HG02588 (cell line): ENCODE measurements around the gene EML2.
A peak's percentile ranks its signal among the peaks of the same experiment; 100 is the strongest.
"Not testable (repeated sequence)": the region's sequence is repeated elsewhere in the genome, so short reads cannot be mapped to it uniquely, and the experiment has no call there.

Experiments used
- ATAC-seq: cut with Tn5 transposase; IDR thresholded peaks from one replicate; pipeline ENCODE4 v1.9.1; 2021; ENCODE audit warnings: mild to moderate bottlenecking, moderate library complexity; ENCODE audit not compliant: unreplicated experiment

The EML2 gene, protein sequence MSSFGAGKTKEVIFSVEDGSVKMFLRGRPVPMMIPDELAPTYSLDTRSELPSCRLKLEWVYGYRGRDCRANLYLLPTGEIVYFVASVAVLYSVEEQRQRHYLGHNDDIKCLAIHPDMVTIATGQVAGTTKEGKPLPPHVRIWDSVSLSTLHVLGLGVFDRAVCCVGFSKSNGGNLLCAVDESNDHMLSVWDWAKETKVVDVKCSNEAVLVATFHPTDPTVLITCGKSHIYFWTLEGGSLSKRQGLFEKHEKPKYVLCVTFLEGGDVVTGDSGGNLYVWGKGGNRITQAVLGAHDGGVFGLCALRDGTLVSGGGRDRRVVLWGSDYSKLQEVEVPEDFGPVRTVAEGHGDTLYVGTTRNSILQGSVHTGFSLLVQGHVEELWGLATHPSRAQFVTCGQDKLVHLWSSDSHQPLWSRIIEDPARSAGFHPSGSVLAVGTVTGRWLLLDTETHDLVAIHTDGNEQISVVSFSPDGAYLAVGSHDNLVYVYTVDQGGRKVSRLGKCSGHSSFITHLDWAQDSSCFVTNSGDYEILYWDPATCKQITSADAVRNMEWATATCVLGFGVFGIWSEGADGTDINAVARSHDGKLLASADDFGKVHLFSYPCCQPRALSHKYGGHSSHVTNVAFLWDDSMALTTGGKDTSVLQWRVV

GRCh38 chr19:45638930-45639729 is at the start of gene EML2:
TSS of gene EML2 (minus strand) at chr19:45639397. CDS start at chr19:45639376, 21 bp downstream.
- ATAC-seq: no peak

- ATAC-seq: no peak
Measured at GRCh38 chr19:45687599-45687998, 48.4 kb upstream of the EML2 start.

- not testable (repeated sequence) for ATAC-seq
Measured at GRCh38 chr19:45685045-45685444, 45.8 kb upstream of the EML2 start.

DNA sequence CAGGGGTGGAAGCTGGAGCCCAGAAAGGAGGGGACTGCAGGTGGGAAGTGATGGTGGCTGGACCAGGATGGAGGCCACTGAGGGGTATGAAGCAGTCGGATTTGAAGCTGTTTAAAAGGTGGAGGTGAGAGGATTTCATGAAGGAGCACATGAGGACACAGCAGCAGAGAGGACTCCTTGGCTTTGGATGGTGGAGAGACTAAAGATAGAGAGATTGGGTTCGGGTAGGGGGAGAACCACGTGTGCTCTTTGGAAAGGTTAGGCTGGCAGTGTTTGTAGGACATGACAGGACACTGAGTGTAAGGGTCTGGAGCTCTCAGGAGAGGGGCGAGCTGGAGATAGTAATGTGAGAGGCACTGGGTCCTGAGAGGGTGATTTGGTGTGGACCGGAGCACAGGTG is 43.7 kb upstream of the EML2 start:
- ATAC-seq: no peak

GRCh38 chr19:45682117-45682516 is 42.9 kb upstream of the EML2 start:
- ATAC-seq: no peak

GRCh38 chr19:45681391-45682015 is 42.3 kb upstream of the EML2 start:
- ATAC-seq: peak; percentile 78

DNA sequence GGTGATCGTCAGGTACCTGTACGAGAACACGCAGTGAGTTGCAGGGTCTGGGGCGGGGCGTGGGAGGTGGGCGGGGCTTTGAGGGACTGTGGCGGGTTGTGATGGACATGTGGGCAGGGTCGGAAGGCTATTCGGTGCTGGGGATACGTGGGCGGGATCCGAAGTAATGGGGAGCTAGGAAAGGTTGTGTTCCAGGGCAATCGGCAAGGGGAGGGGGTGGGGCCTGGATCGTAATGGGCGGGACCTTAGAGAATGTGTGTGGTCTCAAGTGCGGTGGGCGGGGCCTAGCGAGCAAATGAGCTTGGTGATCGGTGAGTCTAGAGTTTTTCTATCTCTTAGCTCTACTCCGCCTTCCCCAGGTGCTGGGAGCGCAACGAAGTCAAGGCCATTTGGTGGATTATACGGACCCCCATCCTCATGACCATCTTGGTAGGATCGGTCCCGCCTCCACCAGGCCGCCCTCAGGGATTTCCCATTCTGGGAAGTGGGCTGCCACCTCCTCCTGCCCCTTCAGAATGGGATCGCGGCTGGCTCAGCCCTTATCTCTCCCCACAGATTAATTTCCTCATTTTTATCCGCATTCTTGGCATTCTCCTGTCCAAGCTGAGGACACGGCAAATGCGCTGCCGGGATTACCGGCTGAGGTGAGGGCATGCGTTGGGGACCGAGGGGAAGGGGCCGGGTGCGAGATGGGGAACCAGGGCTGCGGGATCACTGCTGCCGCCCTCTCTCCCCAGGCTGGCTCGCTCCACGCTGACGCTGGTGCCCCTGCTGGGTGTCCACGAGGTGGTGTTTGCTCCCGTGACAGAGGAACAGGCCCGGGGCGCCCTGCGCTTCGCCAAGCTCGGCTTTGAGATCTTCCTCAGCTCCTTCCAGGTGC is 38.4 kb upstream of the EML2 start:
- ATAC-seq: no peak

DNA sequence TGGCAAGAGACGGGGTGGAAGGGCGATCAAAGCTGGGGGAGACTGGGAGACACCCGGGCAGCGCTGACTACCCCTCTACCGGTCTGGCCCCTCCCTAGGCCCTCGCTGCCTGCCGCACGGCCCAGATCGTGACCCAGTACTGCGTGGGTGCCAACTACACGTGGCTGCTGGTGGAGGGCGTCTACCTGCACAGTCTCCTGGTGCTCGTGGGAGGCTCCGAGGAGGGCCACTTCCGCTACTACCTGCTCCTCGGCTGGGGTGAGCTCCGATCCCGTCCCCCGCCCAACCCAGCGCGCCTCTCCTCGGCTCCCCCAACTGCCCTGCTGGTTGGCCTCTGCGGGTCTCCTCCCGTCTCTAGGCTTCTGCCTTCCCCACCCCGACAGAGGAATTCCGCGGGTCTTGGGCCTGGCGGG is 37.7 kb upstream of the EML2 start:
- no peak for ATAC-seq

- no peak for ATAC-seq
Measured at GRCh38 chr19:45674946-45675345, 35.7 kb upstream of the EML2 start.

- peak; percentile 47 for ATAC-seq
Measured at GRCh38 chr19:45670670-45671453, 31.7 kb upstream of the EML2 start.

DNA sequence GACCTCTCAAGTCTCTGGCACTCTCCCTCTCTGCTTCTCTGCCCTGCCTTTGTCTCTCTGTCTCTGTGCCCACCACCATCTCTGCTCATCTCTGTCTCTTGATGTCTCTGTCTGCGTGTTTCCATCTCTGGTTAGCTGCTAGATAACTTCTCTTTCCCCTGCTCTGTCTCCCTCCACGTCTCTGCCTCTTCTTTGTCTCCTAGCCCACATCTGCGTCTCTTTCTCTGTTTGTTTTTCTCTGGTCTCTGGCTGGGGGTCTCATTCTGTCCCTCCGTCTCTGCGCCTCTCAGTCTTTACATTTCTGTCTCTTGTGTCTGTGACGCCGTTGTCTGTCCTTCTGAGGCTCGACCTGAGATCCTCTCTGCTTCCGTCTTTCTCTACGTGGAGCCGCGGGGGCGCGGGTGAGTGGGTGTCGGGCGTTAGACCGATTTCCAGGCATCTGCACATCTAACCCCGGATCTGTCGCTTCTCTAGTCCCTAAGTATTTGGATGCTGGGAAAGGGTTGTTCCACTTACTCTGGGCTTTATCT is 29.2 kb upstream of the EML2 start:
- no peak for ATAC-seq

DNA sequence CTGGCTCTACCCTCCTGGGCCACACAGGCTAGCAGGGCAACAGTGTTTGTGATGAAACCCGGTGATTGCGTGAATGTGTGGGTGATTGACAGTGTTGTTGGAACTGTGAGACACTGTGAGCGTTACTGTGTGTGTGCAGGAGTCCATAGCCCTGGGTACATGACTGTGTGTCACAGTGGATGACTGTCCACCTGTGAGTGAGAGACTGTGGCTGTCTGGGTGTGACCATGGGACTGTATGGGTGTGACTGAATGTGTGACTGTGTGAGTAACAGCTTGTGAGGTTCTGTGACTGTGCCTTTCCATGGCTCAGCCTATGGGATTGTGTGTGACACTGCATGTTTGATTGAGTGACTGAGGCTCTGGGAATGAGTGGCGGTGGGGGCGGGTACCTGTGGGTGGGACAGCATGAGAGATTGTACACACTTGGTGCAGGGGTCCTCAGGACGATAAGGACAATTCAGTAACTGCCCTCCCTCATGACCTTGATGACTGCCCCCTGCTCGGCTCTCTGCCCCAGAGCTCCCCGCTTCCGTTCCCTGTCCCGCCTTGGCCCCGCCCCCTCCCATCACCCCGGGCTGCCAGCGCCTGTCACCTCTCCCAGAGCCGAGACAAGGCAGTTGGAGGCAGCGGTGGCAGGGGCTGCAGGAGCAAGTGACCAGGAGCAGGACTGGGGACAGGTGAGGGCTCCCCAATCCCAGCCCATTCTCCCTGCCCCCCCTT is 28.6 kb upstream of the EML2 start, which contains the start of gene GIPR:
Gene GIPR, plus strand, starts transcription at position 602 of the 722 bp plus-strand sequence. CDS start 1,300 bp downstream, outside the sequence.
- no peak for ATAC-seq

- ATAC-seq: no peak
Measured at GRCh38 chr19:45664575-45664974, 25.4 kb upstream of the EML2 start.

GRCh38 chr19:45663800-45664199 is 24.6 kb upstream of the EML2 start:
- ATAC-seq: no peak

GRCh38 chr19:45660636-45661035 is 21.4 kb upstream of the EML2 start:
- no peak for ATAC-seq

DNA sequence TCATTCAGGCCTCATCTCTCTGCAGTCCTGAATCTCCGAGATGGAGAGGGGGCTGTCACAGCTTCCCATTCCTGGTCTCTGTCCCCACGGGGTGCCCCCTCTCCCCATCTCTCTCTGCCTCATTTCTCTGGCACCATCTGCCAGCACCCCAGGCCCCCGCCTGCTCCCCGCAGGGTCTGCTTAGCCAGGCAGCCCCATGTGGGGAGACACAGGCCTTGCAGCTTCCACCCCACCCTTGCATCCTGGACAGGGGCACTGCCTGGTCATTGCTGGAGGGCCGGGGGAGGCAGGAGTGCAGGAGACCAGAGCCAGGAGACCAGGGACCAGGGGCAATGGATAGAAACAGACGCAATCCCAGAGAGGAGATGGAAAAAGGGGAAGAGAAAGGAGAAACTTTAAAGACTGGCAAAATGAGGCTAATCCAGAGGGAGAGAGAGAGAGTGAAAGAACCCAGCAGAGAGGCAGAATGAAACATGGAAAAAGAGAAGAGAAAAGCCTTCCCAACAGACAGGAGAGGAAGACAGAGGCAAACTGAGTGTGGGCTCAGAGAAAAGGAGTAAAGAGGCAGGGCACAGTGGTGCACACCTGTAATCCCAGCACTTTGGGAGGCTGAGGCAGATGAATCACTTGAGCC is 20.0 kb upstream of the EML2 start:
- no peak for ATAC-seq

- no peak for ATAC-seq
Measured at GRCh38 chr19:45657520-45658167, 18.4 kb upstream of the EML2 start.
